ENCODE results near the gene TMEM53.

The TMEM53 gene

DNA sequence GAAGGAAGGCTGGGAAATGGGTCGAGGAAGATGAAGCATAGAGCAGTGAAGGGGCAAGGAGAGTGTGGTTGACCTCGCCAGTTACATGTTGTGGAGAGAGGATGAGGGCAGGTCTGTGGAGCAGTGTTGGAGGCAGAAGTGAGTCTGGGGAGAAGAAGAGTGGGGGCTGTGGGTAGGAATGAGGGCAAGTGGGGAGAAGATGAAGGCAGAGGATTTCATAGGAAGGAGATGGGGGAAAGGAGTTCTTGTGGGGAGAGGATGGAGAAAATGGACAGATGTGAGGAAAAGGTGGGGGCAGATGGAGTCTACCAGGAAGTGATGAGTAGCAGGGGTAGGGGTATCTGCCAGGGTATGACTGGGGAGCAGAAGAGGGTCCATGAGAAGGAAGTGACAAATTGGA is 3.8 kb upstream of the TMEM53 start:
- DNase-seq (ENCODE audit: low spot score): no peak
- TF ChIP-seq, protein P1, sequence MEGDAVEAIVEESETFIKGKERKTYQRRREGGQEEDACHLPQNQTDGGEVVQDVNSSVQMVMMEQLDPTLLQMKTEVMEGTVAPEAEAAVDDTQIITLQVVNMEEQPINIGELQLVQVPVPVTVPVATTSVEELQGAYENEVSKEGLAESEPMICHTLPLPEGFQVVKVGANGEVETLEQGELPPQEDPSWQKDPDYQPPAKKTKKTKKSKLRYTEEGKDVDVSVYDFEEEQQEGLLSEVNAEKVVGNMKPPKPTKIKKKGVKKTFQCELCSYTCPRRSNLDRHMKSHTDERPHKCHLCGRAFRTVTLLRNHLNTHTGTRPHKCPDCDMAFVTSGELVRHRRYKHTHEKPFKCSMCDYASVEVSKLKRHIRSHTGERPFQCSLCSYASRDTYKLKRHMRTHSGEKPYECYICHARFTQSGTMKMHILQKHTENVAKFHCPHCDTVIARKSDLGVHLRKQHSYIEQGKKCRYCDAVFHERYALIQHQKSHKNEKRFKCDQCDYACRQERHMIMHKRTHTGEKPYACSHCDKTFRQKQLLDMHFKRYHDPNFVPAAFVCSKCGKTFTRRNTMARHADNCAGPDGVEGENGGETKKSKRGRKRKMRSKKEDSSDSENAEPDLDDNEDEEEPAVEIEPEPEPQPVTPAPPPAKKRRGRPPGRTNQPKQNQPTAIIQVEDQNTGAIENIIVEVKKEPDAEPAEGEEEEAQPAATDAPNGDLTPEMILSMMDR (IDR thresholded peaks at IDR 0.05; ENCODE audit: extremely low read depth, missing control alignments): no peak

DNA sequence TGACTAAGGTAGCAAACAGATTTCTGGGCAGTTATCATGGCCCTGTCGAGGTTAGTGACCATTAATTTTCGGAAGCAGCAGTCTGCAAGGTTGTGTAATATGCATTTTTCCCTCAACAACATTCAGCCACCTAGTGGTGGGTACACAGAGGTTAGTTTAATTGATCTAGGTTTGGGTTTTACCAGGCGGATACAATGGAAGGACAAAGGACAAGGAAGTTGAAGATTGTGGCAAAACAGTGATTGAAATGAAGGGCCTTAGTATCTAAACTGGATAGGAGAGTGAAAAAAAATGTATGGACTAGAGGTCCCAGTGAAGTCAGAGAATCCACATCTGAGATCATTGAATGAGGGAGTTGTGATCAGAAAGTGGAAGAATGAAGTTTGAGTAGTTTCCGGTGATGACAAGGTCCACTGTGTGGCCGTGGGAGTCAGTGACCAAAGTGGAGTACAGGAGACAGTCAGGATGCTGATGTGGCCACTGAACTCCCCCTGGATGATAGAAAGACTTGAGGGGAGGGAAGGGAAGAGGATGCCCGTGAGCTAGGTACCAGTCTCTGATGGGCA is 3.0 kb upstream of the TMEM53 start:
- DNase-seq (ENCODE audit: low spot score): no peak
- TF ChIP-seq, protein P1 (IDR thresholded peaks at IDR 0.05; ENCODE audit: extremely low read depth, missing control alignments): no peak

DNA sequence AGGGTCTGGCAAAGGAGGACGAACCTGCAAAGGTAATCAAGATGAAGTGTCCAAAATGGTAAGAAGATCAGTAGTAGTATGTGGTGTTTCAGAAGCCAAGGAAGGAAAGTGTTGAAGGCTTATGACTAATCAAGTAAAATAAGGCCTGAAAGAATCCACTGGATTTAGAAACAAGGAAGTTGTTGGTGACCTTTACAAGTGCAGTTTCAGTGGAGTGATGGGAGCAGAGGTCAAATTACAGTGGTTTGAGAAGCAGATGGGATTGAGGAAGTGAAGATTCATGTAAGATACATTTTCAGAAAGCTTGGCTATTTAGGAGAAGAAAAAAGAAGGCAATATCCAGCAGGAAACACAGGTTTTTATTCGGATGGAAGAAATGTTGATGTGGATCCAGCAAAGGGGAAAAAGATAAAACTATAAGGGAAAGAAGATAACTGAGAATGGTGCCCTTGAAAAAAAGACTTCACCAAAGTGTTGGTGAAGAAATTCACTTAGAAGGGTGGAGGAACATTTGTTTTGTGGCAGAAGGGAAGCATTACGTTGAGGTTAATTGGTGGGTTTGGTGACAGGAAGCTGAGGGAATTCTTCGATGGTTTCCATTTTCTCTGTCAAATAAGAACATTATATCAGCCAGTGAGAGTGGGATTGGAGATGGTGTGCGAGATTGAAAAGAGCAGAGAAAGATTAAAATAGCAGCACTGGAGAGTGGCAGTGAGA is 2.4 kb upstream of the TMEM53 start:
- TF ChIP-seq, protein P1 (IDR thresholded peaks at IDR 0.05; ENCODE audit: extremely low read depth, missing control alignments): no peak
- DNase-seq (ENCODE audit: low spot score): no peak

DNA sequence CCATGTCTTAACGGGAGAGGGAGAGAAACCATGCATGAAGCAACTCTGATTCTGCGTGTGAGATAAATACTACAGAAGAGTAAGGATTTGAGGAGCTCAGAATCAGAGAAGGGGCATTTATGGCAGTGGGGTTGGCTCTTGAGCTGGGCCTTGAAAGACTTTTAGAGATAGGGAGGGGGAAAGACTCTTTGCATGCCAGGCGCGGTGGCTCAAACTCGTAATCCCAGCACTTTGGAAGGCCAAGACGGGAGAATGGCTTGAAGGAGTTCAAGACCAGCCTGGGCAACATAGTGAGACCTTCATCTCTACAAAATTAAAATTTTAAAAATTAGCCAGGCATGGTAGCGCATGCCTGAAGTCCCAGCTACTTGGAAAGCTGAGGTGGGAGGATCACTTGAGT is 905 bp upstream of the TMEM53 start:
- DNase-seq (ENCODE audit: low spot score): no peak
- TF ChIP-seq, protein P1 (IDR thresholded peaks at IDR 0.05; ENCODE audit: extremely low read depth, missing control alignments): no peak

DNA sequence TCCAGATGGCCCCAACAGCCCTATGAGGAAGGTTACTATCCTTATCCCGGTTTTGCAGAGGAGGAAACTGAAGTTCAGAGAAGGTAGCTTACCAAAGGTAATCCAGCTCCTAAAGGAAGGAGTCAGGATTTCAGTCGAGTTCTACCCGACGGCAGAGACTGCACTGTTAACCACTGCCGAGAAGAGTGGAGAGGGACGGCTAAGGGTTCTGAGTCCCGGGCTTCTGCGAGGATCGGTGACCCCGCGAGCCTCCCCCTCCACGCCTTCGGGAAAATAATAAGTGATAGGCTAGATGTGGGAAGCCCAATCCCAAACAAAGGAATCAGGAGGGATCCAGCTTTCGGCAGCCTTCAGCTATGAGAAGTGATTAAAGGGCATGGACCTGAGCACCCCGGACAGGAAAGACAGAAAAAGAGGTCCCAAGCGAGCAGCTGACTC is 587 bp downstream of the TMEM53 start:
- TF ChIP-seq, protein P1 (IDR thresholded peaks at IDR 0.05; ENCODE audit: extremely low read depth, missing control alignments): no peak
- no peak for DNase-seq (ENCODE audit: low spot score)

DNA sequence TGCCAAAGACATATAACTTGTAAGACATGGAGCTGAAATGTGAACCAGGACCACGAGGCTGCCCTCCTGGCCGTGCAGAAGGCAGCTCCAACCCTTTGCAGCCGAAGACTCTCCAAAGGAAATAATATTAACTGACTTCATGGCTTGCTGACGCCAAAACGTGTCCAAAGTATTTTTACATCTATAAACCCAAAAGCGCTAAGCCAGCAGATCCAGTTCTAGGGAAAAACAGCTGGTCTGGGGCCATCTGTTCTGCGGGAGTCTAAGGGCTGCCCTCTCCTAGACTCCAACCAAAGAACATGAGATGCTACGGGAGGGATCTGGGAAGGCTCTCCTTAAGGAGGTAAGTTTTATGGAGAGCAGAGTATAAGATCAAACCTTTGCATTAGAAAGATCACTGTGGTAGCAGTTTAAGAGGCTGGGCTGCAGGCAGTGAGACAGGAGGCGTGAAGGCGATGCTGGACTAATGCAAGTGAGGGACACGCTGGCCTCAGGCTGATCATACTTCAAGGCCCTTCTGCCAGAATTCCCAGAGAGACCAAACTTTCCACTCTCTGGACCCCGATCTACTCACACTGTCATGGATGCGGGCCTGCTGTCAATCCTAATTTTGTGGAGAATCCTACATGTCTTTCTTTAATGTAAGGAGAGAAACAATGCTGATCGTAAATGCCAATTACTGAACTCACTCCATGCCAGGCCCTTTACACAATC is 1.2 kb downstream of the TMEM53 start:
- TF ChIP-seq, protein P1 (IDR thresholded peaks at IDR 0.05; ENCODE audit: extremely low read depth, missing control alignments): no peak
- DNase-seq (ENCODE audit: low spot score): no peak
